Adrenal gland (tissue), 5 donors: ENCODE measurements around the gene SEMA7A.

Experiments used
- POLR2A ChIP-seq, 2 donors: fragments of 450-650 bp; IDR thresholded peaks; one replicate each; pipeline ENCODE4 v1.6.1; 2017; ENCODE audit warnings: antibody characterized with exemption in 2 of 2, mild to moderate bottlenecking in 2 of 2, moderate library complexity in 1 of 2
- TF ChIP-seq, protein P1 (sequence below), 6 experiments: fragments of 450-650 bp in 4 of 6; fragments of 200-600 bp in 2 of 6; sonication (generic) in 1 of 6; IDR thresholded peaks; 1 replicate in 5 of 6; 2 replicates in 1 of 6; pipeline versions ENCODE4 v1.5.1 to v1.8.0; 2016 to 2021; ENCODE audit warnings: antibody characterized with exemption in 6 of 6, mild to moderate bottlenecking in 2 of 6, moderate library complexity in 1 of 6
- donor health status: DM: no; HTN: no; CAD: no.

DNA sequence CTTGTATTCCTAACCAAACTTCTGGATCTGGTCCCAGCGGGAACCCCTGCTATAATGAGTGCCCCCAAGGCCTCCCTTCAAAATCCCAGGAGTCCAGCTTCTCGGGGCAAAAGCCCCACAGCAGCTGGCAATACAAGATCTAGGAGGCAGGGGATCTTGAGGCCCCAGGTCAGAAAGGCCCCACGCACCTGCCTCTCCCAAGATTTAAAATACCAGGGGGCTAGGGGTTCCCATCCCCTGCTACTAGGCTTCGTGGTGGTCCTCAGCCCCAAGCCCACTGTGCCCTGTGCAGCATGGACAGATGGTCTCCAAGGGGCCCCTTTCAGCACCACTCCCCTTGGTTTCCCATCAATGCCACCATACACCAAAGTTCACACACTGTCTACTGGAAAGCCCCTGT is 50.5 kb downstream of the SEMA7A start:
- TF ChIP-seq, protein P1, sequence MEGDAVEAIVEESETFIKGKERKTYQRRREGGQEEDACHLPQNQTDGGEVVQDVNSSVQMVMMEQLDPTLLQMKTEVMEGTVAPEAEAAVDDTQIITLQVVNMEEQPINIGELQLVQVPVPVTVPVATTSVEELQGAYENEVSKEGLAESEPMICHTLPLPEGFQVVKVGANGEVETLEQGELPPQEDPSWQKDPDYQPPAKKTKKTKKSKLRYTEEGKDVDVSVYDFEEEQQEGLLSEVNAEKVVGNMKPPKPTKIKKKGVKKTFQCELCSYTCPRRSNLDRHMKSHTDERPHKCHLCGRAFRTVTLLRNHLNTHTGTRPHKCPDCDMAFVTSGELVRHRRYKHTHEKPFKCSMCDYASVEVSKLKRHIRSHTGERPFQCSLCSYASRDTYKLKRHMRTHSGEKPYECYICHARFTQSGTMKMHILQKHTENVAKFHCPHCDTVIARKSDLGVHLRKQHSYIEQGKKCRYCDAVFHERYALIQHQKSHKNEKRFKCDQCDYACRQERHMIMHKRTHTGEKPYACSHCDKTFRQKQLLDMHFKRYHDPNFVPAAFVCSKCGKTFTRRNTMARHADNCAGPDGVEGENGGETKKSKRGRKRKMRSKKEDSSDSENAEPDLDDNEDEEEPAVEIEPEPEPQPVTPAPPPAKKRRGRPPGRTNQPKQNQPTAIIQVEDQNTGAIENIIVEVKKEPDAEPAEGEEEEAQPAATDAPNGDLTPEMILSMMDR (IDR thresholded peaks at IDR 0.05) = no peak
- TF ChIP-seq POLR2A (IDR thresholded peaks at IDR 0.05) = no peak
